Measurements from ENCODE around the gene PRF1. TPM values are rescaled to one million over a fixed set of nuclear protein-coding genes. Genes with fewer than 3 reads are reported as not detected.

PRF1 gene
- total and polyA plus RNA-seq, 2 of the 13 experiments (the other 11 are each of a cell fraction or from before 2014, with no cell fraction given): 1.00 to 1.4 TPM

DNA sequence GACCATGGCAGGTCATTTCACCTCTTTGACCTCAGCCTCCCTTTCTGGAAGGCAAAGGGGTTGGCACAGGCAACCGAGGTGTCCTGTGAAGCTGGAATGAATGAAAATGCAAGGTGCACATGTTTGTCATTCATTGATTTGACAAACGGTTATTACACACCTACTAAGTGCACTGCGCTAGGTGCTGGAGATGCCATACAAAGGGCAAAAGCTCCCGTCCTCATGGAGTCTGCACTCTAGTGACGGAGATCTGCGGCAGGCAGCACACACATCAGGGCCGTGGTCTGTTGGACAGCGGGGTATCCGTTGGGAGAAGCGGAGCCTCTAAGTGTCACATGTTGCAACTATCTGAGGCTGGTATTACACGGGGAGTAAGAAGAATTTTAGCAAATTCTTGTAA, 44.2 kb downstream of the PRF1 start:
- ChIA-PET CTCF (ENCODE audit: low intra/inter-chr PET ratio, low total read pairs) (interaction anchor here (2.5 kb wide), 1 partner anchor 201 kb away, joined by 26 read pairs; no protein-coding TSS in a partner anchor), POLR2A (no interaction called here)
- no peaks in the 10 kb centered on the region for H3K36me3 ChIP-seq (replicated peaks in 1 of 2; ENCODE audit: control insufficient read depth in 1 of 2, insufficient read depth in 2 of 2, low read length in 2 of 2)
- peaks cover 2 to 3% of the 10 kb centered on the region in 2 experiments; a peak in 2 of 5 replicates for H3K27me3 ChIP-seq (ENCODE audit: control insufficient read depth in 1 of 2, insufficient read depth in 2 of 2, low read length in 2 of 2)
- ATAC-seq (no peak), DNase-seq (ENCODE audit: low spot score) (no peak), FAIRE-seq (no peak)
- in situ Hi-C loops (cut with HindIII; ENCODE audit: extremely low pct_ligation_motif_present, low pct_unique_long_range_greater_than_20kb) (loop anchor here (10.0 kb wide), 1 partner anchor 327 kb away; the partner anchor contains the start of gene PCBD1), intact Hi-C loops (cut with micrococcal nuclease; ENCODE audit: unreplicated experiment) (loop anchor here (10.0 kb wide), 1 partner anchor 117 kb away; the partner anchor contains the start of gene ADAMTS14)
- H3K9me3 ChIP-seq (ENCODE audit: low read length): no peaks in the 10 kb centered on the region
- H2AFZ ChIP-seq (ENCODE audit: low read length): no peak overlapping the region
- no TSS peak for BruUV-seq (replicated peaks)
- H3K9ac ChIP-seq (ENCODE audit: insufficient read depth, low read depth, low read length): no peak overlapping the region
- H3K4me3 ChIP-seq (replicated peaks in 1 of 3; ENCODE audit: insufficient read depth in 1 of 3, low read depth in 2 of 3, low read length in 3 of 3): no peak overlapping the region
- no peak overlapping the region for H3K27ac ChIP-seq (ENCODE audit: extremely low read length, insufficient read depth, low read length)
- 42% methylated on average over 11 of the region's 11 CpGs for WGBS (ENCODE audit: low lambda C conversion rate)
- H3K4me2 ChIP-seq (ENCODE audit: low read depth, low read length): no peak overlapping the region
- peaks cover 11% of the 10 kb centered on the region; the same call in 1 of the 2 replicates for H3K4me1 ChIP-seq (ENCODE audit: insufficient read depth, low read length)
- no peaks in the 10 kb centered on the region for H4K20me1 ChIP-seq (ENCODE audit: insufficient read depth, low read length)
- no peaks in the 10 kb centered on the region for H3K79me2 ChIP-seq (ENCODE audit: insufficient read depth, low read length)
- TF ChIP-seq, protein P1, sequence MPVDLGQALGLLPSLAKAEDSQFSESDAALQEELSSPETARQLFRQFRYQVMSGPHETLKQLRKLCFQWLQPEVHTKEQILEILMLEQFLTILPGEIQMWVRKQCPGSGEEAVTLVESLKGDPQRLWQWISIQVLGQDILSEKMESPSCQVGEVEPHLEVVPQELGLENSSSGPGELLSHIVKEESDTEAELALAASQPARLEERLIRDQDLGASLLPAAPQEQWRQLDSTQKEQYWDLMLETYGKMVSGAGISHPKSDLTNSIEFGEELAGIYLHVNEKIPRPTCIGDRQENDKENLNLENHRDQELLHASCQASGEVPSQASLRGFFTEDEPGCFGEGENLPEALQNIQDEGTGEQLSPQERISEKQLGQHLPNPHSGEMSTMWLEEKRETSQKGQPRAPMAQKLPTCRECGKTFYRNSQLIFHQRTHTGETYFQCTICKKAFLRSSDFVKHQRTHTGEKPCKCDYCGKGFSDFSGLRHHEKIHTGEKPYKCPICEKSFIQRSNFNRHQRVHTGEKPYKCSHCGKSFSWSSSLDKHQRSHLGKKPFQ (CRISPR knock-in tag; IDR thresholded peaks at IDR 0.05; ENCODE audit: insufficient replicate concordance): no peak
- TF ChIP-seq, protein P2, sequence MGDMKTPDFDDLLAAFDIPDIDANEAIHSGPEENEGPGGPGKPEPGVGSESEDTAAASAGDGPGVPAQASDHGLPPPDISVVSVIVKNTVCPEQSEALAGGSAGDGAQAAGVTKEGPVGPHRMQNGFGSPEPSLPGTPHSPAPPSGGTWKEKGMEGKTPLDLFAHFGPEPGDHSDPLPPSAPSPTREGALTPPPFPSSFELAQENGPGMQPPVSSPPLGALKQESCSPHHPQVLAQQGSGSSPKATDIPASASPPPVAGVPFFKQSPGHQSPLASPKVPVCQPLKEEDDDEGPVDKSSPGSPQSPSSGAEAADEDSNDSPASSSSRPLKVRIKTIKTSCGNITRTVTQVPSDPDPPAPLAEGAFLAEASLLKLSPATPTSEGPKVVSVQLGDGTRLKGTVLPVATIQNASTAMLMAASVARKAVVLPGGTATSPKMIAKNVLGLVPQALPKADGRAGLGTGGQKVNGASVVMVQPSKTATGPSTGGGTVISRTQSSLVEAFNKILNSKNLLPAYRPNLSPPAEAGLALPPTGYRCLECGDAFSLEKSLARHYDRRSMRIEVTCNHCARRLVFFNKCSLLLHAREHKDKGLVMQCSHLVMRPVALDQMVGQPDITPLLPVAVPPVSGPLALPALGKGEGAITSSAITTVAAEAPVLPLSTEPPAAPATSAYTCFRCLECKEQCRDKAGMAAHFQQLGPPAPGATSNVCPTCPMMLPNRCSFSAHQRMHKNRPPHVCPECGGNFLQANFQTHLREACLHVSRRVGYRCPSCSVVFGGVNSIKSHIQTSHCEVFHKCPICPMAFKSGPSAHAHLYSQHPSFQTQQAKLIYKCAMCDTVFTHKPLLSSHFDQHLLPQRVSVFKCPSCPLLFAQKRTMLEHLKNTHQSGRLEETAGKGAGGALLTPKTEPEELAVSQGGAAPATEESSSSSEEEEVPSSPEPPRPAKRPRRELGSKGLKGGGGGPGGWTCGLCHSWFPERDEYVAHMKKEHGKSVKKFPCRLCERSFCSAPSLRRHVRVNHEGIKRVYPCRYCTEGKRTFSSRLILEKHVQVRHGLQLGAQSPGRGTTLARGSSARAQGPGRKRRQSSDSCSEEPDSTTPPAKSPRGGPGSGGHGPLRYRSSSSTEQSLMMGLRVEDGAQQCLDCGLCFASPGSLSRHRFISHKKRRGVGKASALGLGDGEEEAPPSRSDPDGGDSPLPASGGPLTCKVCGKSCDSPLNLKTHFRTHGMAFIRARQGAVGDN (CRISPR knock-in tag; IDR thresholded peaks at IDR 0.05): no peak
- TF ChIP-seq KLF9 (CRISPR knock-in tag; IDR thresholded peaks at IDR 0.05; ENCODE audit: low read depth) (no peak), THYN1 (CRISPR knock-in tag; IDR thresholded peaks at IDR 0.05; ENCODE audit: borderline replicate concordance, low read depth) (no peak)
- TF ChIP-seq, protein P3, sequence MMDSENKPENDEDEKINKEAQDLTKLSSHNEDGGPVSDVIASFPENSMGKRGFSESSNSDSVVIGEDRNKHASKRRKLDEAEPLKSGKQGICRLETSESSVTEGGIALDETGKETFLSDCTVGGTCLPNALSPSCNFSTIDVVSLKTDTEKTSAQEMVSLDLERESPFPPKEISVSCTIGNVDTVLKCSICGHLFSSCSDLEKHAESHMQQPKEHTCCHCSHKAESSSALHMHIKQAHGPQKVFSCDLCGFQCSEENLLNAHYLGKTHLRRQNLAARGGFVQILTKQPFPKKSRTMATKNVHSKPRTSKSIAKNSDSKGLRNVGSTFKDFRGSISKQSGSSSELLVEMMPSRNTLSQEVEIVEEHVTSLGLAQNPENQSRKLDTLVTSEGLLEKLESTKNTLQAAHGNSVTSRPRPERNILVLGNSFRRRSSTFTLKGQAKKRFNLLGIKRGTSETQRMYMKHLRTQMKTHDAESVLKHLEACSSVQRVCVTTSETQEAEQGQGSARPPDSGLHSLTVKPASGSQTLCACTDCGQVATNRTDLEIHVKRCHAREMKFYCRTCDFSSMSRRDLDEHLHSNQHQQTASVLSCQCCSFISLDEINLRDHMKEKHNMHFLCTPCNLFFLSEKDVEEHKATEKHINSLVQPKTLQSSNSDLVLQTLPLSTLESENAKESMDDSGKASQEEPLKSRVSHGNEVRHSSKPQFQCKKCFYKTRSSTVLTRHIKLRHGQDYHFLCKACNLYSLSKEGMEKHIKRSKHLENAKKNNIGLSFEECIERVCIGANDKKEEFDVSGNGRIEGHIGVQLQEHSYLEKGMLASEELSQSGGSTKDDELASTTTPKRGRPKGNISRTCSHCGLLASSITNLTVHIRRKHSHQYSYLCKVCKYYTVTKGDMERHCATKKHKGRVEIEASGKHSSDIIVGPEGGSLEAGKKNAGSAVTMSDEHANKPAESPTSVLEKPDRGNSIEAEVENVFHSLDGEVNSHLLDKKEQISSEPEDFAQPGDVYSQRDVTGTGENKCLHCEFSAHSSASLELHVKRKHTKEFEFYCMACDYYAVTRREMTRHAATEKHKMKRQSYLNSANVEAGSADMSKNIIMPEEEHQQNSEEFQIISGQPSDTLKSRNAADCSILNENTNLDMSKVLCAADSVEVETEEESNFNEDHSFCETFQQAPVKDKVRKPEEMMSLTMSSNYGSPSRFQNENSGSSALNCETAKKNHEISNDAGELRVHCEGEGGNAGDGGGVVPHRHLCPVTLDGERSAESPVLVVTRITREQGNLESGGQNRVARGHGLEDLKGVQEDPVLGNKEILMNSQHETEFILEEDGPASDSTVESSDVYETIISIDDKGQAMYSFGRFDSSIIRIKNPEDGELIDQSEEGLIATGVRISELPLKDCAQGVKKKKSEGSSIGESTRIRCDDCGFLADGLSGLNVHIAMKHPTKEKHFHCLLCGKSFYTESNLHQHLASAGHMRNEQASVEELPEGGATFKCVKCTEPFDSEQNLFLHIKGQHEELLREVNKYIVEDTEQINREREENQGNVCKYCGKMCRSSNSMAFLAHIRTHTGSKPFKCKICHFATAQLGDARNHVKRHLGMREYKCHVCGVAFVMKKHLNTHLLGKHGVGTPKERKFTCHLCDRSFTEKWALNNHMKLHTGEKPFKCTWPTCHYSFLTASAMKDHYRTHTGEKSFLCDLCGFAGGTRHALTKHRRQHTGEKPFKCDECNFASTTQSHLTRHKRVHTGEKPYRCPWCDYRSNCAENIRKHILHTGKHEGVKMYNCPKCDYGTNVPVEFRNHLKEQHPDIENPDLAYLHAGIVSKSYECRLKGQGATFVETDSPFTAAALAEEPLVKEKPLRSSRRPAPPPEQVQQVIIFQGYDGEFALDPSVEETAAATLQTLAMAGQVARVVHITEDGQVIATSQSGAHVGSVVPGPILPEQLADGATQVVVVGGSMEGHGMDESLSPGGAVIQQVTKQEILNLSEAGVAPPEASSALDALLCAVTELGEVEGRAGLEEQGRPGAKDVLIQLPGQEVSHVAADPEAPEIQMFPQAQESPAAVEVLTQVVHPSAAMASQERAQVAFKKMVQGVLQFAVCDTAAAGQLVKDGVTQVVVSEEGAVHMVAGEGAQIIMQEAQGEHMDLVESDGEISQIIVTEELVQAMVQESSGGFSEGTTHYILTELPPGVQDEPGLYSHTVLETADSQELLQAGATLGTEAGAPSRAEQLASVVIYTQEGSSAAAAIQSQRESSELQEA (CRISPR knock-in tag; IDR thresholded peaks at IDR 0.05; ENCODE audit: not compliant biosample characterization): no peak
- TF ChIP-seq, protein P4, sequence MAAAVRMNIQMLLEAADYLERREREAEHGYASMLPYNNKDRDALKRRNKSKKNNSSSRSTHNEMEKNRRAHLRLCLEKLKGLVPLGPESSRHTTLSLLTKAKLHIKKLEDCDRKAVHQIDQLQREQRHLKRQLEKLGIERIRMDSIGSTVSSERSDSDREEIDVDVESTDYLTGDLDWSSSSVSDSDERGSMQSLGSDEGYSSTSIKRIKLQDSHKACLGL (CRISPR knock-in tag; IDR thresholded peaks at IDR 0.05): no peak
